ENCODE data around the gene TYK2. TPM values are rescaled to one million over a fixed set of nuclear protein-coding genes. Genes with fewer than 3 reads are reported as not detected.

The TYK2 gene
- total and polyA plus RNA-seq, 9 of the 15 experiments (the other 6 are each of a cell fraction or from before 2014, with no cell fraction given): 15.0 to 182 (median 85.9) TPM

DNA sequence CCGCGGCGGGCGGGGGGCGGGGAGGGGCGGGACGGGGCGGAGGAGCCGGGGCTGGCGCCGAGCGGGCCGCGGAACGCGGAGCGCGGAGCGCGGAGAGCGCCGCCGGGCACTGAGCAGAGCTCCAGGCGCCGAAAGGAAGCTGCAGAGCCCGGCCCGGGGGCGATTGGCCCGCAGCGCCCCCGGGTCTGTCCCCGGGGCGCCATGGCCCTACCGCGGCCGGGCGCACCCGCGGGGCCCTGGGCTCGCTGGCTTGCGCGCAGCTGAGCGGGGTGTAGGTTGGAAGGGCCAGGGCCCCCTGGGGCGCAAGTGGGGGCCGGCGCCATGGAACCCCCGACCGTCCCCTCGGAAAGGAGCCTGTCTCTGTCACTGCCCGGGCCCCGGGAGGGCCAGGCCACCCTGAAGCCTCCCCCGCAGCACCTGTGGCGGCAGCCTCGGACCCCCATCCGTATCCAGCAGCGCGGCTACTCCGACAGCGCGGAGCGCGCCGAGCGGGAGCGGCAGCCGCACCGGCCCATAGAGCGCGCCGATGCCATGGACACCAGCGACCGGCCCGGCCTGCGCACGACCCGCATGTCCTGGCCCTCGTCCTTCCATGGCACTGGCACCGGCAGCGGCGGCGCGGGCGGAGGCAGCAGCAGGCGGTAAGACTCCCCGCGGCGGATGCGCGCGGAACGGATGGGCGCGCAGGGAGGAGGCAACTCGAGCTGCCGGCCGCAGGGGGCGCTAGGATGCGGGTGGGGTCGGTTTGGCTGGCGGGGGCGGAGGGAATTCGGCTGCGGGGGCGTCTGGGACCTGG is 40.3 kb upstream of the TYK2 start, which contains the start of gene PDE4A (continued):
- TF ChIP-seq, protein P1, sequence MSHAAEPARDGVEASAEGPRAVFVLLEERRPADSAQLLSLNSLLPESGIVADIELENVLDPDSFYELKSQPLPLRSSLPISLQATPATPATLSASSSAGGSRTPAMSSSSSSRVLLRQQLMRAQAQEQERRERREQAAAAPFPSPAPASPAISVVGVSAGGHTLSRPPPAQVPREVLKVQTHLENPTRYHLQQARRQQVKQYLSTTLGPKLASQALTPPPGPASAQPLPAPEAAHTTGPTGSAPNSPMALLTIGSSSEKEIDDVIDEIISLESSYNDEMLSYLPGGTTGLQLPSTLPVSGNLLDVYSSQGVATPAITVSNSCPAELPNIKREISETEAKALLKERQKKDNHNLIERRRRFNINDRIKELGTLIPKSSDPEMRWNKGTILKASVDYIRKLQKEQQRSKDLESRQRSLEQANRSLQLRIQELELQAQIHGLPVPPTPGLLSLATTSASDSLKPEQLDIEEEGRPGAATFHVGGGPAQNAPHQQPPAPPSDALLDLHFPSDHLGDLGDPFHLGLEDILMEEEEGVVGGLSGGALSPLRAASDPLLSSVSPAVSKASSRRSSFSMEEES (CRISPR knock-in tag; IDR thresholded peaks at IDR 0.05): no peak
- TF ChIP-seq SAFB (IDR thresholded peaks at IDR 0.05; ENCODE audit: borderline replicate concordance, low read depth, low read length) (0 out of 2 replicates have a peak, but pooled peaks have one; percentile 16), CXXC5 (CRISPR knock-in tag; IDR thresholded peaks at IDR 0.05) (peak; percentile 67), ZNF695 (CRISPR knock-in tag; IDR thresholded peaks at IDR 0.05) (no peak), CBX1 (IDR thresholded peaks at IDR 0.05; ENCODE audit: low read depth) (no peak), RFX5 (IDR thresholded peaks at IDR 0.05; ENCODE audit: low read depth, low read length) (no peak), ERF (CRISPR knock-in tag; IDR thresholded peaks at IDR 0.05) (no peak), SRSF1 (IDR thresholded peaks at IDR 0.05; ENCODE audit: low read depth, low read length) (no peak), XRCC3 (IDR thresholded peaks at IDR 0.05) (no peak), HLTF (IDR thresholded peaks at IDR 0.05) (no peak), ZEB2 (IDR thresholded peaks at IDR 0.05) (no peak), KLF16 (IDR thresholded peaks at IDR 0.05) (0 out of 2 replicates have a peak, but pooled peaks have one; percentile 0), ELF4 (CRISPR knock-in tag; IDR thresholded peaks at IDR 0.05) (no peak), ELF2 (CRISPR knock-in tag; IDR thresholded peaks at IDR 0.05) (no peak), CCAR2 (IDR thresholded peaks at IDR 0.05; ENCODE audit: low read depth, low read length) (no peak), JUNB (CRISPR knock-in tag; conservative IDR thresholded peaks at IDR 0.05) (no peak), TCF3 (CRISPR knock-in tag; IDR thresholded peaks at IDR 0.05) (no peak)
- TF ChIP-seq, protein P2, sequence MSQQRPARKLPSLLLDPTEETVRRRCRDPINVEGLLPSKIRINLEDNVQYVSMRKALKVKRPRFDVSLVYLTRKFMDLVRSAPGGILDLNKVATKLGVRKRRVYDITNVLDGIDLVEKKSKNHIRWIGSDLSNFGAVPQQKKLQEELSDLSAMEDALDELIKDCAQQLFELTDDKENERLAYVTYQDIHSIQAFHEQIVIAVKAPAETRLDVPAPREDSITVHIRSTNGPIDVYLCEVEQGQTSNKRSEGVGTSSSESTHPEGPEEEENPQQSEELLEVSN (IDR thresholded peaks at IDR 0.05; ENCODE audit: borderline replicate concordance in 1 of 2, extremely low read depth in 1 of 2, insufficient read depth in 1 of 2, insufficient read length in 1 of 2, low read depth in 1 of 2, low read length in 1 of 2, poor library complexity in 1 of 2, severe bottlenecking in 1 of 2): peak; percentile 20 to 84
- TF ChIP-seq, protein P3, sequence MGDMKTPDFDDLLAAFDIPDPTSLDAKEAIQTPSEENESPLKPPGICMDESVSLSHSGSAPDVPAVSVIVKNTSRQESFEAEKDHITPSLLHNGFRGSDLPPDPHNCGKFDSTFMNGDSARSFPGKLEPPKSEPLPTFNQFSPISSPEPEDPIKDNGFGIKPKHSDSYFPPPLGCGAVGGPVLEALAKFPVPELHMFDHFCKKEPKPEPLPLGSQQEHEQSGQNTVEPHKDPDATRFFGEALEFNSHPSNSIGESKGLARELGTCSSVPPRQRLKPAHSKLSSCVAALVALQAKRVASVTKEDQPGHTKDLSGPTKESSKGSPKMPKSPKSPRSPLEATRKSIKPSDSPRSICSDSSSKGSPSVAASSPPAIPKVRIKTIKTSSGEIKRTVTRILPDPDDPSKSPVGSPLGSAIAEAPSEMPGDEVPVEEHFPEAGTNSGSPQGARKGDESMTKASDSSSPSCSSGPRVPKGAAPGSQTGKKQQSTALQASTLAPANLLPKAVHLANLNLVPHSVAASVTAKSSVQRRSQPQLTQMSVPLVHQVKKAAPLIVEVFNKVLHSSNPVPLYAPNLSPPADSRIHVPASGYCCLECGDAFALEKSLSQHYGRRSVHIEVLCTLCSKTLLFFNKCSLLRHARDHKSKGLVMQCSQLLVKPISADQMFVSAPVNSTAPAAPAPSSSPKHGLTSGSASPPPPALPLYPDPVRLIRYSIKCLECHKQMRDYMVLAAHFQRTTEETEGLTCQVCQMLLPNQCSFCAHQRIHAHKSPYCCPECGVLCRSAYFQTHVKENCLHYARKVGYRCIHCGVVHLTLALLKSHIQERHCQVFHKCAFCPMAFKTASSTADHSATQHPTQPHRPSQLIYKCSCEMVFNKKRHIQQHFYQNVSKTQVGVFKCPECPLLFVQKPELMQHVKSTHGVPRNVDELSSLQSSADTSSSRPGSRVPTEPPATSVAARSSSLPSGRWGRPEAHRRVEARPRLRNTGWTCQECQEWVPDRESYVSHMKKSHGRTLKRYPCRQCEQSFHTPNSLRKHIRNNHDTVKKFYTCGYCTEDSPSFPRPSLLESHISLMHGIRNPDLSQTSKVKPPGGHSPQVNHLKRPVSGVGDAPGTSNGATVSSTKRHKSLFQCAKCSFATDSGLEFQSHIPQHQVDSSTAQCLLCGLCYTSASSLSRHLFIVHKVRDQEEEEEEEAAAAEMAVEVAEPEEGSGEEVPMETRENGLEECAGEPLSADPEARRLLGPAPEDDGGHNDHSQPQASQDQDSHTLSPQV (IDR thresholded peaks at IDR 0.05): no peak
- TF ChIP-seq, protein P4, sequence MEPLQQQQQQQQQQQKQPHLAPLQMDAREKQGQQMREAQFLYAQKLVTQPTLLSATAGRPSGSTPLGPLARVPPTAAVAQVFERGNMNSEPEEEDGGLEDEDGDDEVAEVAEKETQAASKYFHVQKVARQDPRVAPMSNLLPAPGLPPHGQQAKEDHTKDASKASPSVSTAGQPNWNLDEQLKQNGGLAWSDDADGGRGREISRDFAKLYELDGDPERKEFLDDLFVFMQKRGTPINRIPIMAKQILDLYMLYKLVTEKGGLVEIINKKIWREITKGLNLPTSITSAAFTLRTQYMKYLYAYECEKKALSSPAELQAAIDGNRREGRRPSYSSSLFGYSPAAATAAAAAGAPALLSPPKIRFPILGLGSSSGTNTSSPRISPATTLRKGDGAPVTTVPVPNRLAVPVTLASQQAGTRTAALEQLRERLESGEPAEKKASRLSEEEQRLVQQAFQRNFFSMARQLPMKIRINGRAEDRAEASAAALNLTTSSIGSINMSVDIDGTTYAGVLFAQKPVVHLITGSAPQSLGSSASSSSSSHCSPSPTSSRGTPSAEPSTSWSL (CRISPR knock-in tag; IDR thresholded peaks at IDR 0.05; ENCODE audit: borderline replicate concordance): no peak

Data from K562 (cell line).